Thyroid gland (tissue), 4 donors: ENCODE data around the gene FAM20C.

Source experiments
- POLR2A ChIP-seq, 2 donors: fragments of 450-650 bp; IDR thresholded peaks; one replicate each; pipeline ENCODE4 v1.6.1; 2017; ENCODE audit warnings: antibody characterized with exemption in 2 of 2, mild to moderate bottlenecking in 2 of 2, moderate library complexity in 1 of 2
- TF ChIP-seq, protein P1 (sequence below), 6 experiments: fragments of 200-600 bp in 3 of 6; fragments of 450-650 bp in 3 of 6; sonication (generic) in 3 of 6; IDR thresholded peaks; one replicate each; pipeline ENCODE4 v1.5.1; 2016 to 2019; ENCODE audit warnings: antibody characterized with exemption in 6 of 6, mild to moderate bottlenecking in 2 of 6, inconsistent platforms in 1 of 6, moderate library complexity in 1 of 6

DNA sequence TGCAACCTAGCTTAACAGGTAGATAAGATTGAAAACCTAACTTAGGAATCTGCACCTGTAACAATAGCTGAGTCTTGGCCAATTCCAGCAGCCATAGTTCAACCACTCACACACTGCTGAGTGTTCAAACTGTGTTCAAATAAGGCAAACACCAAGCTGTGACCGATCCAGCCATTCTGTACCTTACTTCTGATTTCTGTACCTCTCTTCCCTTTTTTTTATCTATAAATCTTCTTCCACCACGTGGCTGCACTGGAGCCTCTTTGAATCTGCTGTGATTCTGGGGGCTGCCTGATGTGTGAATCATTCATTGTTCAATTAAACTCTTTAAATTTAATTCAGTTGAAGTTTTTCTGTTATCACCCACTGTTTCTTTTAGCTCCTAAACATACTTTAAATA lies 81.9 kb downstream of the FAM20C start:
- TF ChIP-seq, protein P1, sequence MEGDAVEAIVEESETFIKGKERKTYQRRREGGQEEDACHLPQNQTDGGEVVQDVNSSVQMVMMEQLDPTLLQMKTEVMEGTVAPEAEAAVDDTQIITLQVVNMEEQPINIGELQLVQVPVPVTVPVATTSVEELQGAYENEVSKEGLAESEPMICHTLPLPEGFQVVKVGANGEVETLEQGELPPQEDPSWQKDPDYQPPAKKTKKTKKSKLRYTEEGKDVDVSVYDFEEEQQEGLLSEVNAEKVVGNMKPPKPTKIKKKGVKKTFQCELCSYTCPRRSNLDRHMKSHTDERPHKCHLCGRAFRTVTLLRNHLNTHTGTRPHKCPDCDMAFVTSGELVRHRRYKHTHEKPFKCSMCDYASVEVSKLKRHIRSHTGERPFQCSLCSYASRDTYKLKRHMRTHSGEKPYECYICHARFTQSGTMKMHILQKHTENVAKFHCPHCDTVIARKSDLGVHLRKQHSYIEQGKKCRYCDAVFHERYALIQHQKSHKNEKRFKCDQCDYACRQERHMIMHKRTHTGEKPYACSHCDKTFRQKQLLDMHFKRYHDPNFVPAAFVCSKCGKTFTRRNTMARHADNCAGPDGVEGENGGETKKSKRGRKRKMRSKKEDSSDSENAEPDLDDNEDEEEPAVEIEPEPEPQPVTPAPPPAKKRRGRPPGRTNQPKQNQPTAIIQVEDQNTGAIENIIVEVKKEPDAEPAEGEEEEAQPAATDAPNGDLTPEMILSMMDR (IDR thresholded peaks at IDR 0.05), result no peak
- no peak for TF ChIP-seq POLR2A (IDR thresholded peaks at IDR 0.05)
